Muscle of arm (tissue), 12 donors: Measurements from ENCODE around the gene TBC1D14. TPM values are rescaled to one million over a fixed set of nuclear protein-coding genes. Genes with fewer than 3 reads are reported as not detected.

Experiments used
- DNase-seq: peaks from one replicate; pipeline ENCODE4 v3.0.0-alpha.2; 2013
- polyA plus RNA-seq, 12 donors: library from polyadenylated mRNA; unstranded; fragments of 120-200 nt; gene quantifications; one replicate each; pipeline ENCODE4 v1.2.1, GENCODE V29; 2013; ENCODE audit not compliant: insufficient read length in 12 of 12

Gene TBC1D14
- polyA plus RNA-seq, 12 donors, result 25.9 to 44.0 (median 41.0) TPM; not detected in 1

GRCh38 chr4:6945052-6945409 is 35.4 kb downstream of the TBC1D14 start:
- no peak for DNase-seq

DNA sequence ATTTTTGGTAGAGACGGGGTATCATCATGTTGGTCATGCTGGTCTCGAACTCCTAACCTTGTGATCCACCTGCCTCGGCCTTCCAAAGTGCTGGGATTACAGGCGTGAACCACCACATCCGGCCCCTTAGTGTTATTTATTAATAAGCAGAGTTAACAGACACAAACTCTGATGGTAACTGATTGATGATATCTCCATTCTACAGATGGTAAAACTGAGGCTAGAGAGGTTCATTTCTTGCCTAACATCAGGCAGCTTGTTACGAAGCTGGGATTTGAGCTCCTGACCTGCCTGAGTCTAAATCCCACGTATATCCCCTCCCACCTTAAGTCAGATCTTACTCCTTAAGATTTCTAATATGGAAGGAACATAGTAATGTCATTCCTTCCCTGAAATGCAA is 36.9 kb downstream of the TBC1D14 start:
- DNase-seq, result no peak

- no peak for DNase-seq
These were observed 38.5 kb downstream of the TBC1D14 start for GRCh38 chr4:6948134-6948460.

DNA sequence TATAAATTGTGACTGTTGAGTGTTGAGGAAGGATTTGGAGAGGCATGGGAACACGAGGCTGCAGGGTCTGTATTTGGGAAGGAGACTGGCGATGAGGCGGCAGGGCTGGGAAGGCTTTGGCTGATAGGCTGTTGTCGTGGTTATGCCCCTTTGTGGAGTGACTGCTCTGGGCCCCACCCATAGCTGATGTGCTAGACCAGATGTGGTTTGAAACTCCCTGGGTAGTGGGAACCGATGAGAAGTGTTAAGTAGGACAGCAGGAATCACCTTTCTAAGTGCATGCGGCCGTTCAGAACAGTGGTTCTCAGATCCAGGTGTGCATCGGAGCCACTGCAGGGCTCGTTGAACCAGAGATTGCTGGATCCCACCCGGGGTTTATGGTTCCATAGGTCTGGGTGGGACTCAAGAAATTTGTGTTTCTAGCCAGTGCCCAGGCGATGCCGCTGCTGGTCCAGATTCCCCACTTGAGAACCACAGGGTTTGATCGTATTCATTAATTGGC is 42.3 kb downstream of the TBC1D14 start:
- DNase-seq, result no peak

GRCh38 chr4:6953751-6954380 is 44.2 kb downstream of the TBC1D14 start:
- no peak for DNase-seq

DNA sequence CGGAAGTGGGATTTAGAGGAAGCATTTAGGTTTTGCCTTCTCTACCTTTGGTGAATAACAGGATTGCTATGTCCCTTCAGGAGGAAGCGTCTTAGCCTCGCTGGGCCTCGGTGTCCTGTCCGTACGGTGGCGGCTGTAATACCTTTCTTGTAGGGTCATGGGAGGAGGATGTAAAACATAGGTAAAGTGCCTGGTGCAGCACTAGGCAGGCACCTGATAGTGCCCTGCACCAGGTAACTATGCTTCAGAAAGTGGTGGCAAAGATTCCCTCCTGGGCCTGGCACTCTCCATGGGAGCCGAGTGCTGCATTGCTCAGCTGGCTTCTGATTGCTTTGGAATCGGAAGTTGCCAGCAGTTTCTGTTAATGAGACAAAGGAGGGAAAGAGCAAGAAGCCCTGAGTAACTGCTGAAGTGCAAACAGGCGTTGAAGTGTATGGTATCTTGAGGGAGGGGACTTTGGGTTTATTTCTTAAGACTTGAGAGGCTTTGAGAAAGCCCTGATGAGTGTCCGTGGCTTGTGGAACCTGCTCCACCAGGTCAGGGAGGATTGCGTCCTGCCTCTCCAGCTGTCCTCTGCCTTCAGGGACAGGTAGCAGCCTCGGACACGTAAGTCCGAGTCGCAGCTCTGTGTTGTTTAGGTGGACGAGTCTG is 45.8 kb downstream of the TBC1D14 start:
- no peak for DNase-seq

- no peak for DNase-seq
These were observed 46.4 kb downstream of the TBC1D14 start for GRCh38 chr4:6956087-6956433.

DNA sequence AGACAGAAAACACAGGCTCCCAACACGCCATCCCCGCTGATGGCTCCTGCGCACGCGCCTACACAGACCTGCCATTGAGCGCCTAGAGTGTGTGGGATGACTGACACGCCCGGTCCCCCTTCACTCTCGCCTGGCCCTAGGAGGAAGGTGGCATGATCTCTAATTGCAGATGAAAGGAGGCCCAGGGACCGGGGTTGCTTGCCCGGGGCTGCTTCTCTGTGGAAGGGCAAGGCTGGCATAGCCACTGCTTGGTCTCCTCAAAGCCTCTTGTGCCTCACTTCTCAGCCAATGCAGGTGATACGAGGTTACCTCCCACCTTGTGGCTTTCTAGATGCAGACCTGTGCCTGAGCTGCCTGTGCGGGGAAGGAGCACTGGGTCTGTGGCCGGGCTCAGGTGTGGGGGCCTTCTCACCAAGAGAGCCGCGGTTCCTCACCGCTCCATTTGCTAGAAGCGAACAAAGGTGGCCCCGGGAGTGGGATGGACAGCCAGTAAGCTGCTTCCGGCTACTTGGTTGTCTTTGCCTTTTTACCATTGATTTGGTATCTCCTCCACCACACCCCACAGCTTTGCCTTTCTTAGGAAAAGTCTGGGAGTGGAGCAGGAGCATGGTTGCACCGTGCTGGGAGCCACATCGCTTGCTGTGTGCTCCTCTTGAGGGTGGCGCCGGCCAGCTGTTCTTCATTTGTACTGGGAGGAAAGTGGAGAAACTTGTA is 47.0 kb downstream of the TBC1D14 start:
- DNase-seq, result no peak

DNA sequence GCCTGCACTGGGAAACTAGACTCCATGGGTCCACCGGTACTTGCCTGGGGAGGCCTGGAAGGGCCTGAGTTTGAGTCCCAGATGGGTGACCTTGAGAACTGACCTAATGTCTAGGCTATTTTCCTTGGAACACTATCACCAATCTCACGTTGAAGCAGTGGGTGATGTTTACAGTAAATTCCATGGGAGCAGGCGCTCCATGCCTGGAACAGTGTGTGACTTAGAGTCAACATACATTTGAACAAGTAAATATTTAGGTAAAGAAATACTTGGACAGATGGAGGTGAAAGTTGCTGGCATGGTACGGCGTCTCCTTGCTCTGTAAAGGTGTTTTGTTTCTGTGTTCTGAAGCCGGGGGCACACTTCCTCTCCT is 47.5 kb downstream of the TBC1D14 start:
- no peak for DNase-seq

- no peak for DNase-seq
These were observed 48.4 kb downstream of the TBC1D14 start for GRCh38 chr4:6957994-6958393.

DNA sequence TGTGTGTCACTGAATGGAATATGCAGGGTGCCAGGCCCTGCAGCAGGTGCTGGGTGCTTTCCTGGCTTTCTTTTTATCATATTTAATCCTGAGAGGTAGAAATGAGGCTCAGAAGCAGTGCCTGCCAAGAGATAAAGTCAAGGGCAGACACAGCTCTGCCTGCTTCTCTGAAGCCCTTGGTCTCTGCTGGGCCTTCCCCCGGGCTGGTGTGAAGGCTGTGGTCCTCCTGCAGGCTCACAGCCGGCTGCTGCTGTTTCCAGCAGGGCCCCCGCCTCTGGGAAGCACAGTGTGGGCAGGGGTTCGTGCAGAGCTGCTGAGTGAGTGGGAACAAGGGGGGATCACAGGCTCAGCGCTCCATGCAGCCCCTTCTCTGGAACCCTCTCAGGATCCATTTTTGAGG is 49.6 kb downstream of the TBC1D14 start:
- DNase-seq, result no peak

DNA sequence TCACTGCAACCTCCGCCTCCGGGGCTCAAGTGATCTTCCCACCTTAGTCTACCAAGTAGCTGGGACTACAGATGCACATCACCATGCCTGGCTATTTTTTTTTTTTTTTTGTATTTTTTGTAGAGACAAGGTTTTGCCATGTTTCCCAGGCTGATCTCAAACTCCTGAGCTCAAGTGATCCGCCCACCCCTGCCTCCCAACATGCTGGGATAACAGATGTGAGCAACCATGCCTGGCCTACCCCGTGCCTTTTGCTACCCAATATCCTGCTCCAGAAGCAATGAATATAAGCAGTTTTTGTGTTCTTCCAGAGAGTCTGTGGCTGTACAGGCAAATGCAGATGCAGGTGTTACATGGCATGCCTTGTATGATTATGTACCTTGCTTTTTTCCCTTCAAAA is 50.5 kb downstream of the TBC1D14 start:
- DNase-seq, result no peak

DNA sequence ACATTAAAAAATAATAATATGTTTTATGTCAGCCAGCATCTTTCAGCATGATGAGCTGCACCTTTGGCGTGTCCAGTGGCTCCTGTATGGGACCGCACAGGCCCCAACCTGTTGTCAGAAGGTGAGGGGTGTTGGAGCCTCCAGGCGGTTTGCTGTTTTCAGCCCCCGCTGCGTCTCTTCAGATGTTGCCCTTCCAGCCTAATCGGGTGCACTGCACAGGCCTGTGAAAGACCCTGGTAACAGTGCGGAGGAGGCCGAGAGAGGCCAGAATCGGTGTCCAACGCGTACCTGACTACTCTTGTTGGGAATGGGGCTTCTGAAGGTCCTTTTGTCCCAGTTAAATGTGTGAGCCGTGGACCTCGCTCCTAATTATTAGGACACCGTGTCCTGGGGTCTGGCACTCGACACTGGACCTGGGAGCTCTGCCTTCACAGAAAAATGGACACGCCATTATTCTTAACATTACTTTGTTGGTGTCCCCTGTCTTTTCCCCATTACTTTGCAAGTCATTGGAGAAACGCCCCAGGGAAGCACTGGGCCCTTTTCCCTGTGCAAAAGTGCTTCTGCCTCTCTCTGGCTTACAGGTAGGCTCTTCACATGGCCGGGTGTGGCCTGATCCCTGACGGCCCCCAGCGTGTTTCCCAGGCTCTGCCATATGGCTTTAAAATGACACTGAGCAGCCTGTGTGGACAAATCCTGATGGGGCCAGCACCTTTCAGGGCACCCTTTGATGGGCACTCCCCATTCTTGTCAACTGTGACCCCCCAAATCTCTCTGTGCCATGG is 51.2 kb downstream of the TBC1D14 start:
- DNase-seq, result no peak

DNA sequence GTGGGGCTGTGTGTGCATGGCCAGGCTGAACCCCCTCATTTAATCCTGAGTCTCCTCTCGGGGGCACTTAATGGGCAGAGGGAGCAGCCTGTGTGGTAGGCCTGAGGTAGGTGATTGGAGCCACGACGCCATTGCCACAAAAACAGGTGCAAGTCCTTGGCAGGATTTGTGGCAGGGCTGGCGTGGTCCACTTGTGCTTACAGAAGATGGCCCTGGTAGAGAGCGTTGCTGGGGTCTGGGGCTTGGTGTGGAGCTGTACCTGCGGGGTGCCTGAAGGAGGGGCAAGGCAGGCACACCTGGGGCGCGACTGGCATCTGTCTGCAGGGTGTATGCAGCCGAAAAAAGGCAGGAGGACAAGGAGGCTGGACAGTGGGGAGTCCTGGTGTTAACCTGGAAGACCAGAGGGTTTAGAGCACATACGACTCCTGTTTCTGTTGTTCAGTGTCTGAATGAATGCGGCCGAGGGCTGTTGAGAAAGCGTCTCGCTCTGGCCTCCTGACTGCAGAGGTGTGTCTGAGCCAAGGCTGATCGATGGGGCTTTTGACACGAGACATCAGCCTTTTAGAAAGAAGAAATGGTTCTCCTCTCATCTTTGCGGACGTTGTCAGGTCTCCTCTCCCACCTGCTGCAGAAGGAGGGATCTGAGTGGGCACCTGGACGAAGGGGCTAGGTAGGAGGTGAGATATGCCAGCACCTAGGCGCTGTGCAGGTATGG is 52.0 kb downstream of the TBC1D14 start:
- DNase-seq, result no peak

DNA sequence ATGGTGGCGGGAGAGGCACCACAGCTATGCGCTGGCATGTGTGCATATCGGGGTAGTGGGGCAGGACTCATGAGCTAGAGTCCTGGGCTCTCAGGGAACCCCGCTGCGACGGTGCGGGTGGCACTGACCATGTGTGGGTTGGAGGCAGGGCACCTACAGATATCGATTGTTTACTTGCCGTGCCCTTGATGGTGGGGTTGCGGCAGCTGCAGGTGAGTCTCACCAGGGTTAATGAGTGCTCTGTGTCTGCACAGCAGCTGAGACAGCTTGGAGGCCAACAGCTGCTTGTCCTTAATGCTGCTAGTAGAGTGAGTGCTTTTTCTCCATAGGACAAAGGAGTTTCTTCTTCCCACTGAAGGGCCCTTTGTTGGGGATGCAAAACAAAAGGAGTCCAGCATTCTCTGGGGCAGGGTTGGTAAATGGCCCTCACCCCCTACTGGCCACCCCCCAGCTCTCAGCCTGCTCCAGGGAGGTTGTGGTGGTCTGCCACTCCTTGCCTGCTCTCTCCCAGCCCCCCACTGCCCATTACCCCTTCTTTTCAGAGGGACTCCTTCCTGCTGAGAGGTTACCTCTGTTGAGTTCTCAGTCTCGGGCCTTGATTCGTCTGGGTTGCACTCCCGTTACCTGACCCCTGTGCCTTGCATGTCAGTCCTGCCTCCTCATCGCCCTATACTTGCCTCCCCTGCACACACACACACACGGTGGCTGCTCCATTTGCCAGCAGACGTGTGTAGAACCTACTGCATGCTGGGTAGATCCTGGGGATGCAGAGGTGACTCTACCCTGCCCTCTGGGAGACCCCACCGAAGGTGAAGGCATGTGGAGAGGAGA is 52.8 kb downstream of the TBC1D14 start:
- DNase-seq, result no peak

- no peak for DNase-seq
These were observed 53.5 kb downstream of the TBC1D14 start for GRCh38 chr4:6963139-6963611.

- DNase-seq, result no peak
These were observed 55.2 kb downstream of the TBC1D14 start for GRCh38 chr4:6964858-6965257.

DNA sequence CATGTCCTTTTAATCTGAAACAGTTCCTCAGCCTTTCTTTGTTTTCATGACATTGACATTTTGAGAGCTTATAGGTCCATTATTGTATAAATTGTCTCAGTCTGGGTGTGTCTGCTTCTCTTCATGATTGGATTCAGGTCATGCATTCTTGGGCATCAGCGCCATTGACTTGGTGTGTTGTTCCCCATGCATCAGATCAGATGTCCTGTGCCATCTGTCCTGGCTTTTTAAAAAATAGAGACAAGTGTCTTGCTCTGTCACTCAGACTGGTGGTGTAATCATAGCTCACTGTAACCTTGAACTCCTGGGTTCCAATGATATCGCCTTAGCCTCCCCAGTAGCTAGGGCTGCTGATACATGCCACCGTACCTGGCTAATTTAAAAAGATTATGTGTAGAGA is 55.7 kb downstream of the TBC1D14 start:
- no peak for DNase-seq

- no peak for DNase-seq
These were observed 58.3 kb downstream of the TBC1D14 start for GRCh38 chr4:6967846-6968340.

GRCh38 chr4:6968496-6968895 is 58.9 kb downstream of the TBC1D14 start:
- DNase-seq, result no peak
